DMS53 treated with DMSO at 0.1 percent for 48 hours (cell line): ENCODE results near the gene ZNF80.

Source experiments
- DNase-seq: peaks from one replicate; lab custom pipeline; 2025; ENCODE audit not compliant: unreplicated experiment; lab: John Stamatoyannopoulos, UW

The ZNF80 gene

DNA sequence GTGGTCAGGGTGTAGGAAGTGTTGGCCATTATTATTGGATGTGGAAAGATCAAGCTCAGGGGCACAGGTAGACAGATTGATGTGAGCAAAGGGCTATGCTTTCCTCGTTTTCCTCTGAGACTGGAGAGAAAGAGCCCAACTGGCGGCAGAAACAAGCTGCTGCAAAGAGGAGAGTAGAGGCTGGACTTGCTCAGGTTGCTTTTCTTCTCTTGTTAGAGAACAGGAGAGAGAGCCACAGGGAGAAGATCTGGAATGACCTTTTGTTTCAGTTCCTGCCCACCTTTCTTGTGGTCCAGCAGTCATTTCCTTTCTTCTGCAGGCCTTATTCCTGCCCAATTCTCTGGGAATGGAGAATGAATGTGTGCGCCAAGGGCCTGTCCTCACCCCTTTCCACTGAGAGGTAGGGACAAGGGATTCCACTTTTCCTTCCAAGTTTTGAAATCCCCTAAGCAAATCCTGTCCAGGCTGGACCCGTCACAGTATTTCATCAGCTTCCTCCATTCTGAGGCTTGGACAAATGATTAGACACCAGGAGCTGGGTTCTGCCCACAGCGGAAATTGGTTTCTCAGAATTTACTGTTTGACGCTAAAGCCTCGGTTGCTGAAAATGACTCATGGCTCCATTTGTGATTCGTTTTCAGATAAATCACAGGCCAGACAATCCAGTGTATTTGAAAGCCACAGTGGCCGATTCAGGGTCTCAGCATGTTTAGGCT lies 16.1 kb downstream of the ZNF80 start:
- DNase-seq, result no peak

DNA sequence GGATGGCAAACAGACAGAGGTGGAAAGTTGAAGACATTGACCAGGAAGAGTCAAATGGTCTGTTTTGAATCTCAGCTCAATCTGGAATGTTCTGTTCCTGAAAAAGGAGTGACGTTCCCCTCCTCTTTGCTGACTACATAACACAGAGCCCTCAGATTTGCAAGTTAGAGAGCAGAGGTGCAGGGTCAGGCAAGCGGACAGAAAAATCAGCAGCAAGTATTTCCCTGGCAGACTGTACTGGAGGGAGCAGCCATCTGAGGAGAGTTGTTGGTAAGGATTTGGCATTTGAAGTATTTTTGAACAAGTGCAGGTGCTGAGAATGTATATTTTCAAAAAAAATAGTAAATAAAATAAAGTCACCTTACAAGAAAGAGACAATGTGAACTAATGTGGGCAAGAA lies 17.6 kb downstream of the ZNF80 start:
- no peak for DNase-seq

DNA sequence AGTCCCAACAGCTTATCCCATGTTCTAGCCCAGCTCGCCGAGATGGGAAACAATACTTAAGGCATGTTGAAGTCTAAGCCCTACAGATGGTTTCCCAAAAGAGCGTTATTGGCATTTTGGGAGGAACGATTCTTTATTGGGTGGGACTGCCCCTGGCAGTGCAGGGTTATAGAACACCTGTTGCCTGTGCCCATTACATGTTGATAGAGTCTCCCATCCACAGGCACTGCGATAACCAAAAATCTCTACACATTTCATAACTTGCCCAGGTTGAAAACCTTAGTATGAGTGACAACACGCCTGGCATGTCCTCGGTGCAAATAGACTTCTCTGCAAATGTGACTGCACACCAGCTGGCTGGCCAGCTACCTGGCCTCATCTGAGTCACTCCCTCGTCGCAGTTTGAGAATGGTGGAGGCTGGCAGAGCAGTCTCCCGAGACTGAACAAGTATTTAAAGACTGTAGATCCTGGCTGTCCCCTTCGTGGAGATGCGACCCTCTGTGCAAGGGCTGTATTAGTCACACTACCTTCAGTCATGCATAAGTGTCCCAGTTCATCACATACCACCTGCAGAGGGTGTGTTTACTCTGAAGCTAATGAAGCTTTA lies 18.7 kb downstream of the ZNF80 start:
- no peak for DNase-seq

- DNase-seq, result no peak
These were observed 19.4 kb downstream of the ZNF80 start for GRCh38 chr3:114218006-114218405.

DNA sequence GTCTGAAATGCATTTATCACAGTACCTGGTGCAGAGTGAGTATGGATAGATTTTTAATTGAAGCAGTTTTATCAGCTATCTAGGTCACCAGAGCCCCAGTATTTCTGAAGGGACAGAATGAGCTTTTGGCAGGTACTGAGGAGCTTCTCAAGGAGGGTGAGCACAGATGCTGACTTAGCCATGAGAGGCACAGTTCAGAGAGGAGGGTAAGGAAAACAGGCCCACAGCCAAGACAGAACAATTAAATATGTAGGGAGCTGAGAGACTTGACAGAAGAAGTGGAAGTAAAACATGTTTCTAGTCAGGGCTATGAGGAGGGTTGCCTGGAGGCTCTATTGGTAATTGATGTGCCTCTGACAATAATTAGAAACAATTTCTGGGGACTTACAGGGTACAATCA lies 20.1 kb downstream of the ZNF80 start:
- DNase-seq, result no peak

DNA sequence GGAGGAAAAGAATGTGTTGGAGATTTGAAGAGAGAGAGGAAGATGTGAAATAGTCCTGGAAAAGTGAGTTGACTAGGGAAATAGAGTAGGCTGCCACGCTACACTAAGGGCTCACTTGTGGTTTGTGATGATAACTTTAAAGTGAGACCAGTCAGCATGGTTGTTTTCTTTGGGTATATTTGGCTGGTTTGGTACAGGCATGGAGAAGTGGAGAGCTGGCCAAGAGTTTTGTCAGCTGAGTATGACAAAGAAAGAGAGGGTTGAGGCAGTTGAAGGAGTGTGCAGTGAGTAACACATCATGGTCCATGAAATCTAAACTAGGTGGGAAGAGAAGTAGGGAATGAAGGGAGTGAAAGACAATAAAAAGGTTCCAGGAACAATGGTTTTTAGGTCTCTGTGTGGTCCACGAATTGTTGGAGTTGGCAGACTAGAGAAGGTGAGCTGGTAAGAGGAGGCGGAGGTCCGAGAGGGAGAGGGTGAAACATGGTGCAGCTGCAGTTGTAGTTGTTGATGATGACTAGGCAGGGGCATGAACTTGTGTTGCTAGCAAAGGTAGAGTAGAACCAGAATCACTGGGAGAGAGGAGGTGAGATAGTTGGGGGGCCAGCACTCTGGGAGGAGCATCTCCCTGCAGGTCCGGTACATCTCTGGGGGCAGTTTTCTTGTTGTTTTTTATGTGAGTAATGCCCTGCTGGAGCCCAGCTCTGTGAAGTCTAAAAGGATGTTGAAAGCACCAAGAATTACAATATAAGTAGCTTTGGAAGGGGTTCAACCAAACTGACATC lies 21.0 kb downstream of the ZNF80 start:
- no peak for DNase-seq

GRCh38 chr3:114214542-114215341 lies 22.6 kb downstream of the ZNF80 start:
- no peak for DNase-seq

DNA sequence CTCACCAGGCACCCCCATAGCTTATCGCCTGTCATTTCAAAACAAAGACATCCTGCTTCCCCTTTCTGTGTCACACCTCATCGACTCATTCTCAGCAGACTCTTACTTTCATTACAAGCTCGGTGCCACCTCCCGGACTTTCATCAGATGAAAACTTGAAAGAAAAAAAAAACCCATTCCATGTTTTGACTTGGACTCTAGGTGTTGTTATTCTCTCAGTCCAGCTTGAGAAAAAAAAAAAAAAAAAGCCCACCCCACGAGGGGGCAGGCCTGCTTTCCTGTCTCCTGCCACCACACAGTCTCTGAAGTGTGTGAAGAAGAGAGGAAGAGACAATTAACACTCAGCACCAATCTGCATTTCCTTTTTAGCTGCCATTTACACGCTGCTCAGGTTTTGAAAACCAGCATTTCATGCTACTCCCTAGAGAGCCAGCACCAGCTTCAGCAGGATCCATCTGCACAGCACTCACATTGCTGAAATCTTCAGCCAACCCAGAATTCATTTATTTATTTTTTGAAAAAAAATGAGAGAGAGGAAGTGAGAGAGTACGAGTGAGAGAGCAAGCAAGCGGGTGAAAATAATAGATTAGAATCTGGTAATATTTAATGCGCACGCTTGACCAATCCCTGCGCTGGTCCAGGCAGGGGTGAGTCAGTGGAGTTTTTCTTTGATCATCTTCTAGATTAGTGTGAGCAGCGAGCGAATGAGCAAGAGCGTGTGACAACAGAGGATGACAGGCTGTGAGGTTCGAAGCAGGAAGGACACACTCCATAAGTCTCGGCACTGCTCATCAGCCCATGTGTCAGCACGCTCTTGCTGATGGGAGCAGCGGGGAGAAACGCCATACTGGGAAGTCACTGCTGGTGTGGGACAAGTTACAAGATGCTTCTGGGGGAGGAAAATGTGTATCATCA lies 23.5 kb downstream of the ZNF80 start:
- no peak for DNase-seq

- DNase-seq, result no peak
These were observed 24.1 kb downstream of the ZNF80 start for GRCh38 chr3:114213292-114213626.

- no peak for DNase-seq
These were observed 24.7 kb downstream of the ZNF80 start for GRCh38 chr3:114212646-114213045.

GRCh38 chr3:114207768-114208167 lies 29.6 kb downstream of the ZNF80 start:
- no peak for DNase-seq

DNA sequence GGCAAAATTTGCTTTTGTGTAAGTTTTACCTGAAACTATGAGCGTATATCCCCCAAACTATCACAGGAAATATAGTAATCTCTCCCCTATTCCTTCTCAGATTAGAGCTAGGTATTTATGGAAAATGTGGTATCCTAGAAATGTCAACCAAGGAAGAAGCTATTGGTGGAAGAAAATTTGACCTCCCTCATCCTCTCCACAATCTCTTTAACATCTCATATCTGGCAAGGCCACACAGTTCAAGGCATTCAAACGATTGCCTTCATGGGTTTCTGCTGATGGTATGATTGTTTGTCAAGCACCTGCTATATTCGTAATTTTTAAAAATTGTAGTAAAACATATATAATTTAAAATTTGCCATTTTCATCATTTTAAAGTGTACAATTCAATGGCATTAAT lies 31.0 kb downstream of the ZNF80 start:
- DNase-seq, result no peak

GRCh38 chr3:114205541-114205940 lies 31.8 kb downstream of the ZNF80 start:
- no peak for DNase-seq

DNA sequence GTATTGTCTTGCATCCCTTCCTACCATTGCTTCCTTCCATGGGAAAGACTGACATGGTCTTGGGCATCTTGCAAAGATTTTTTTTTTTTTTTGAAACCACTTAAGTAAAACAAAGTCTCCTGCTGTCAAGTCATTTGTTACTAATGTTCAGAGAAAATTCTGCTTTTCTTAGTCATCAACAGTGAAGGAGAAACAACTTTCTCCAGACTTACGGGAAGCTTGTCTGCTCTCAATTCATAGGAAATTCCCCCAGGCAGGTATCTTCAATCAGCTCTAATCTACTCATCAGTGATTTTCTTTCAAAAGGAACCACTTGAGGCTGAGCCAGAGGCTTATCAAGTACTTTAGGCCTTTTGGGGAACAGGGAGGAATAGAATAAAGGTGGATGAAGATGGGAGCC lies 42.6 kb downstream of the ZNF80 start:
- no peak for DNase-seq

DNA sequence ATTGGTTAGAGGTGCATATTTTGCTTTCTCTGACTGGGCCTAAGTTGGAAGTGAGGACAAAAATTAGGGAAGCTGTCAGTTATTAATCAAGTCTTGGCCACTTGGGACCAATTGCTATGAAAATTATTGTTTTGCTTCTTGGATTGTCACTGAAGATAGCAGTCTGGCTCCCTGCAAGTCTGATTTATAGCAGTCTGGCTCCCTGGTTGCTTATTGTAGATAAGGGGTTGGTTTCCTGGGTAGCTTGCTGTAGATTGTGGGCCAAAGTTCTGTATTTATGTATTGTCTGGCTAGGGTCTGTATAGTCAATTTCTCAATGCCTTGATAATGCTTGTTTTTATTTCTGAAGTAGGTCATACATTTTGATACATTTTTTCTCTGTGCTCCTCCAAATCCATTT lies 45.2 kb downstream of the ZNF80 start:
- DNase-seq, result no peak

- no peak for DNase-seq
These were observed 50.9 kb downstream of the ZNF80 start for GRCh38 chr3:114186501-114186900.
